Neural crest cell (in vitro differentiated cells): ENCODE results near the gene F10. TPM values are rescaled to one million over a fixed set of nuclear protein-coding genes. Genes with fewer than 3 reads are reported as not detected.

Source experiments
- DNase-seq: peaks from one replicate; pipeline ENCODE4 v3.0.0; 2021; ENCODE audit warnings: low read depth, mixed read lengths, low spot score
- H3K27ac Mint-ChIP-seq: one replicate; pipeline ENCODE4 v1.8.0; 2021; ENCODE audit warnings: mild to moderate bottlenecking, mixed read lengths; ENCODE audit not compliant: unreplicated experiment
- H3K27me3 Mint-ChIP-seq: 2 replicates; pipeline ENCODE4 v1.8.0; 2021; ENCODE audit warnings: low read depth, mild to moderate bottlenecking, mixed read lengths
- H3K36me3 Mint-ChIP-seq: 2 replicates; pipeline ENCODE4 v1.8.0; 2021; ENCODE audit warnings: low read depth, mild to moderate bottlenecking, mixed read lengths
- H3K4me1 Mint-ChIP-seq: 2 replicates; pipeline ENCODE4 v1.8.0; 2021; ENCODE audit warnings: mixed read lengths
- H3K4me3 Mint-ChIP-seq: one replicate; pipeline ENCODE4 v1.8.0; 2021; ENCODE audit warnings: mild to moderate bottlenecking, mixed read lengths
- H3K9me3 Mint-ChIP-seq: 2 replicates; pipeline ENCODE4 v1.8.0; 2021; ENCODE audit warnings: mixed read lengths
- total RNA-seq: library from RNA; stranded (reverse); gene quantifications from 2 replicates; pipeline ENCODE4 v1.2.1, GENCODE V29; 2021
- TF ChIP-seq, protein P1 (sequence below): fragments of 200-600 bp; sonication (generic); conservative IDR thresholded peaks from 2 replicates; pipeline ENCODE4 v1.5.0; 2021; ENCODE audit warnings: antibody characterized with exemption, mild to moderate bottlenecking

Gene F10
- total RNA-seq, 1 donor from 2014 or later = 0.89 TPM

DNA sequence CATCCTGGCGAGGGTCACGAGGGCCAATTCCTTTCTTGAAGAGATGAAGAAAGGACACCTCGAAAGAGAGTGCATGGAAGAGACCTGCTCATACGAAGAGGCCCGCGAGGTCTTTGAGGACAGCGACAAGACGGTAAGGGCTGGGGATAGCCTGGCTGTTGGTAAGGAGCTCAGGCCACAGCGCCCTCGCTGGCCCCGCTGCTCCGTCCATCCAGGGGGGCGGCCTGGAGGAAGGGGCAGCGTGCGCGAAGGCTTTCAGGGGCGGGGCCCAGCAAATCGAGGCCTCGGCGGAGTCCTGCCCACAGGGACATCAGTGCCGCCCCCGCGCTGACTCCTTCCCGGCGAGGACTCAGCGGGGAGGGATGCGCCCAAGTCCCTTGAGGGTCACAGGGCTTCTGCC lies 6.9 kb downstream of the F10 start:
- Mint-ChIP-seq H3K4me3 (no peak overlapping the region), H3K36me3 (no peaks in the 10 kb centered on the region), H3K27me3 (no peaks in the 10 kb centered on the region), H3K9me3 (no peaks in the 10 kb centered on the region), H3K4me1 (no peaks in the 10 kb centered on the region), H3K27ac (no peak overlapping the region)
- TF ChIP-seq, protein P1, sequence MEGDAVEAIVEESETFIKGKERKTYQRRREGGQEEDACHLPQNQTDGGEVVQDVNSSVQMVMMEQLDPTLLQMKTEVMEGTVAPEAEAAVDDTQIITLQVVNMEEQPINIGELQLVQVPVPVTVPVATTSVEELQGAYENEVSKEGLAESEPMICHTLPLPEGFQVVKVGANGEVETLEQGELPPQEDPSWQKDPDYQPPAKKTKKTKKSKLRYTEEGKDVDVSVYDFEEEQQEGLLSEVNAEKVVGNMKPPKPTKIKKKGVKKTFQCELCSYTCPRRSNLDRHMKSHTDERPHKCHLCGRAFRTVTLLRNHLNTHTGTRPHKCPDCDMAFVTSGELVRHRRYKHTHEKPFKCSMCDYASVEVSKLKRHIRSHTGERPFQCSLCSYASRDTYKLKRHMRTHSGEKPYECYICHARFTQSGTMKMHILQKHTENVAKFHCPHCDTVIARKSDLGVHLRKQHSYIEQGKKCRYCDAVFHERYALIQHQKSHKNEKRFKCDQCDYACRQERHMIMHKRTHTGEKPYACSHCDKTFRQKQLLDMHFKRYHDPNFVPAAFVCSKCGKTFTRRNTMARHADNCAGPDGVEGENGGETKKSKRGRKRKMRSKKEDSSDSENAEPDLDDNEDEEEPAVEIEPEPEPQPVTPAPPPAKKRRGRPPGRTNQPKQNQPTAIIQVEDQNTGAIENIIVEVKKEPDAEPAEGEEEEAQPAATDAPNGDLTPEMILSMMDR = no peak
- DNase-seq = no peak

DNA sequence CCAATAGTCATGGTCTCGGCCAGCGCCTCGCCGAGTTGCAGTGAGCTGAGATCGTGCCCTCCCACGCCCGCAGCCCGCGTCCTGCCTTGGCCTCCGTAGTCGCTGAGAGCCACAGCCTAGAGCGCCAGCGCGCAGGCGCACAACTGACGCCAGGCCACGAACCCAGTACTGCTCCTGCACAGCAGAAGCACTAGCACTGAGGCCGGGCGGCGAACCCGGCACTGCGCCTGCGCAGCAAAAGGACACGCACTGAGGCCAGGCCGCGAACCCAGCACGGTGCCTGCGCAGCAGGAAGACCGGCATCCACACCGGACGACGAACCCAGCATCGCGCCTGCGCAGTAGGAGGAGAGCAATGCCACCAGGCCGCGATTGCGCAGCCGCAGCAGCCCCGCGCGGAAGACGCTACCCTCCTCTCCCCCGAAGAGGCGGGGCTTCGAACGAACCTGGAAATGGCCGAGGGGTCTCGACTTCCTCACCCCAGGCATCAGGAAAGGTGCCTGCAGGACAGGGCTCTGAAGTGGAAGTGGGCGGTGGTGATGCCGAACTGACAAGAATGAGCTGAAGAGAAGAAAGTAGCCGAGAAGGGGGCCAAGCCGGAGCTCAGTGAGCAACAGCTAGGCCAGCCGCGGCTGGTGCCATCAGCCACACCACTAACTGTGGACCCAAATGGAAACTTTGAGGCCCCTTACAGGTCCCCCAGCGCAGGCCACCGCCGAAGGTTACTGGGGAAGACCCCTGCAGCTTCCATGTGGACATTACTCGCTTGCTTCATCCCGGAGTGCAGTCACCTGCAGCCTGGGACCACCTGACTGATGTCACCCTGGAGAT lies 7.5 kb downstream of the F10 start:
- H3K4me1 Mint-ChIP-seq = no peaks in the 10 kb centered on the region
- TF ChIP-seq, protein P1 = no peak
- no peak overlapping the region for H3K4me3 Mint-ChIP-seq
- H3K9me3 Mint-ChIP-seq = no peaks in the 10 kb centered on the region
- no peaks in the 10 kb centered on the region for H3K36me3 Mint-ChIP-seq
- no peak for DNase-seq
- H3K27ac Mint-ChIP-seq = no peak overlapping the region
- H3K27me3 Mint-ChIP-seq = no peaks in the 10 kb centered on the region

DNA sequence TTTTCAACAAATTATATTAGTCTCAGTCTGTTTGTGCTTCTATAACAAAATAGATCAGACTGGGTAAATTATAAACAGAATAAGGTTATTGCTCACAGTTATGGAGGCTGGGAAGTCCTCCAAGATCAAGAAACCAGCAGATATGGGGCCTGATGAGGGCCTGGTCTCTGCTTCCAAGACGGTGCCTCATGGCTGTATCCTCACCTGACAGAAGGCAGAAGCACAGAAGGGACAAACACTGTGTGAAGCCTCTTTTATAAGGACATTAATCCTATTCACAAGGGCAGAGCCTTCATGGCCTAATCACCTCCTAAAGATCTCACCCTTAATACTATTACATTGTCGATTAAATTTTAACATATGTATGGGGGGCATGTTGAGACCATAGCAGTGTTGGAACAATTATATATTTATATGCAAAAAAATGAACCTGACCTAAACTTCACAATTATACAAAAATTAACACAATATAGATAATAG lies 12.7 kb downstream of the F10 start:
- DNase-seq = no peak
- TF ChIP-seq, protein P1 = no peak
- no peaks in the 10 kb centered on the region for H3K36me3 Mint-ChIP-seq
- H3K27ac Mint-ChIP-seq = no peak overlapping the region
- peaks cover 8% of the 10 kb centered on the region for H3K27me3 Mint-ChIP-seq
- H3K9me3 Mint-ChIP-seq = no peaks in the 10 kb centered on the region
- H3K4me3 Mint-ChIP-seq = no peak overlapping the region
- no peaks in the 10 kb centered on the region for H3K4me1 Mint-ChIP-seq

DNA sequence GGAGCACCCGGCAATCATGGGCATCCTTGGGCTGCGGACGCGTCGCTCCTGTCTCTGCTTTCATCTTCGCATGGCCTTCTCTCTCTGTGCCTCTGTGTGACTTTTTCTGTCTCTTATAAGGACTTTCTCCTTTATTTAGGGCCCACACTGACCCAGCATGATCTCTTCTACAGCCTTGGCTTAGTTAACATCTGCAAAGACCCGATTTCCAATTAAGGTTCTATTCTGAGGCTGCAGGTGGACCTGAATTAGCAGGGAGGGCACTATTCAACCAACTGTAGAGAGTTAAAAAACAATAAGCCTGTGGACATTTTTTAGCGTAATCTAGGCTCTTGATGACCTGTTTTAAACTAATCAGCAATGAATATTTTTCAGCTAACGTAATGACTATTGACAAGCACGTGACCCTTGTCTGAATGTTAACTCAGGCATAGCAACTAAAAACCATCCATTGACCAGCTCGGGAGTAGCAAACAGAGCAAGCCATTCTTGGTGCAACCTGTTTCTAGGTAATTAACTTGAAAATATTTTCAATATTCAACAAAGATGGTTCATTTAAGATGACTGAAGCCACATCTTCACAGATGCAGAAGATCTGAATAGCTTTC lies 15.2 kb downstream of the F10 start:
- TF ChIP-seq, protein P1 = no peak
- Mint-ChIP-seq H3K9me3 (no peaks in the 10 kb centered on the region), H3K36me3 (no peaks in the 10 kb centered on the region), H3K27ac (no peak overlapping the region), H3K27me3 (peaks cover 8% of the 10 kb centered on the region), H3K4me1 (no peaks in the 10 kb centered on the region), H3K4me3 (no peak overlapping the region)
- no peak for DNase-seq

DNA sequence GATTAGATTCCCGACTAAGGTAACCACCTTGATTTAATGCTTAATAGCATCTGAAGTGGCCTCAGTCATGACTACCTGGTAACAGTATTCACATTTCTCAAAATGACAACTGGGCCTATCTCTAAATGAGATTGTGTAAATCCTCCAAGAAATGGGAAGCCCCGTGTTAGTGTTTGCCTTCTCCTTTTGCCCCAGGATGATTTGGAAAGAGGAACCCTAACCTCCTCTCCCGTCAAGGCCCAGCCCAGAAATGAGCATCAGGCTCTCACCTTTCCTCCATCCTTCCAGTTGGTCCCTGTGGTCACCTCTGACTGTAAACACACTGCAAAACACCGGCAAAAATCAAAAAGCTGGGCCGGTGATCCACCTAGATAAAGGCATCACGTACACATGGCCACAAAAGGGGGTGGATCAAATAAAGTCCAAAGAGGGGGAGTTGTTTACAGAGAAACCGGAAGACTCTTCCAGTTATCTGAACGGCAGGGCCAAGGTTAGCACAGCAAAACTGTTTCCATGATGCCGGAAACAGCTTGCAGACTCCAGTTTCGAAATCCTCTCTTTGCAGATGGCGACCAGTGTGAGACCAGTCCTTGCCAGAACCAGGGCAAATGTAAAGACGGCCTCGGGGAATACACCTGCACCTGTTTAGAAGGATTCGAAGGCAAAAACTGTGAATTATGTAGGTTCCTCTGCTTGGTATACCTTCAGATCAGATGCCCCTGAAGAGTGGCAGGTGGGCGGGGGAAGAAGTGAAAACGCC lies 16.4 kb downstream of the F10 start:
- Mint-ChIP-seq H3K4me1 (no peaks in the 10 kb centered on the region), H3K9me3 (no peaks in the 10 kb centered on the region), H3K27ac (peak overlapping the region; percentile 81), H3K27me3 (peaks cover 8% of the 10 kb centered on the region), H3K4me3 (no peak overlapping the region), H3K36me3 (no peaks in the 10 kb centered on the region)
- TF ChIP-seq, protein P1 = no peak
- DNase-seq = no peak
